Stimulated activated CD8-positive, alpha-beta memory T cell treated with anti-CD3 and anti-CD28 coated beads, Interleukin-4, amount 100 ng/mL, for 4 hours (primary cell): Measurements from ENCODE around the gene NTN1.

Experiments used
- DNase-seq, 2 donors: peaks; one replicate each; pipeline ENCODE4 v3.0.0-alpha.2; 2020; ENCODE audit warnings: low read depth in 2 of 2, low spot score in 1 of 2

NTN1 gene

DNA sequence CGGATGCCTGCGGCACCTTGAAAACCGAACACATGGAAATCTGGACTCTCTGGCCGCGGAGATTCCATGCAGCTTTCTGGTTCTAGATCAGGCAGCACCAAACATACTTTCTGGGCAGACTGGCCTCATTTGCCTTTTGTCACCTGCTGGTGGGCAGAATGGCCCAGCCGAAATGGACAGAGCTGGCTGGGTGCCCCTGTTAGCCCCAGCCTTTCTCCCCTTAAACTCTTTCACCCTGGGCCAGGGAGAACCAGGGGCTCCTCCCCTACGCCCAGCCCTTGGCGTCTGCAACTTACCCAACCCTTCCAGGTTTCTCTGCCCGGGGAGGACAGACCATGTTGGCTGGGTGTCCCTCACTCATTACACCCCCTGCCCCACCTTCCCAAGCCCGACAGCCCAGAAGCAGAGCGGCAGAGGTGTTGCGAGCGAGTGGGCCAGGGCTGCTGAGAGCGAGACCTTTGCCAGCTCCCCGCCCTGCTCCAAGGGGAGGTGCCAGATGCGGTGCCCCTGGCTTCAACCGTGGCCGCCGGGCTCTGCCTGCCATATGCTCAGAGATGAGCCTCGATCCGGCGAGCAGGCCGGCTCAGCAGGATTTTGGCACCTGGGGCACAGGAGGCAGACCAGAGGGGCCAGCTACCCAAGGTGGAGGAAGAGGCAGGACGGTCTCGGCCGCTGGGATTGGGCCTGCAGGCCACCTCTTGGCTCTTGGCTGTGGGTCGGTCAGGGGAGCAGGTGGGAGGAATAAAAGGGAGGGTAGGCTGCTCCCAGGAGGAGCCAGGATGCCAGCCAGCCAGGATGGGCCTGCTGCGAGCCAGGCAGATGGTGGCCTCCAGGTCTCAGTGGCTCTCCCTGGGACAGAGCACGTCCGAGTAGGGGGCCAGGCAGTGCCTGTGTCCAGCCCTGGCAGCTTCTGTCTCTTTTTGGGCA is 191.3 kb downstream of the NTN1 start:
- DNase-seq = no peak

DNA sequence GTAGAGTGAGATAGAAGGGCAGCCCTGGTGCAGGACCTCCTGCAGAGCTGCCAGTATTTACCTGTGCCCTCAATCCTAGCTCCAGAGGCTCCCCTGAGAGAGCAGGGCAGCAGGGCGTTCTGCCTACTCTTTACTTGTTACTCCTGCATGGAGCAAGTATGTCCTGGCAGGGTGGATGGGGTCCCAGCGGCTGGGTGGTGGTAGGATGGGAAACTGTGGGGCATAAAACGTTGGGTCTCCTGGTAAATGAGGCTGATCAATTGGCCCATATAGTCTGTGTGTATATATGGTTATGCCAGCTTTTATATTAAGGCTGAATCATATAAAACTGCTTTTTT is 192.0 kb downstream of the NTN1 start:
- DNase-seq = no peak

DNA sequence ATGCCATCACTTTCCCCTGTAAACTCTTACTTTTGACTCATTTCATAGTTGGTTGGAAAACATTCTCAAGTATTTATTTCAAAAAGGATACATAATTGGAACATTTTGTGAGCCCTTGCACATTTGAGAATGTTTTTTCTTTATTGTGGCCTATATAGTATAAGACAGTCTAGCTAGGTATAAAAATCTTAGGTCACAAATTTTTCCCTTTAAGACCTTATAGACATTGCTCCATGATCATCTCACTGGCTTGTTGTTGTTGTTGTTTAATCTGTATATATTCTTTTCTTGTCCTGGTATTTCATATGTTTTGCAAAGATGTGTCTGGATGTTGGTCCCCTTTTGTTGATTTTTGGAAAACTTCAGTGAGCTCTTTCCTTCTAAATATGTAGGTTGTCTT is 194.2 kb downstream of the NTN1 start:
- no peak for DNase-seq

DNA sequence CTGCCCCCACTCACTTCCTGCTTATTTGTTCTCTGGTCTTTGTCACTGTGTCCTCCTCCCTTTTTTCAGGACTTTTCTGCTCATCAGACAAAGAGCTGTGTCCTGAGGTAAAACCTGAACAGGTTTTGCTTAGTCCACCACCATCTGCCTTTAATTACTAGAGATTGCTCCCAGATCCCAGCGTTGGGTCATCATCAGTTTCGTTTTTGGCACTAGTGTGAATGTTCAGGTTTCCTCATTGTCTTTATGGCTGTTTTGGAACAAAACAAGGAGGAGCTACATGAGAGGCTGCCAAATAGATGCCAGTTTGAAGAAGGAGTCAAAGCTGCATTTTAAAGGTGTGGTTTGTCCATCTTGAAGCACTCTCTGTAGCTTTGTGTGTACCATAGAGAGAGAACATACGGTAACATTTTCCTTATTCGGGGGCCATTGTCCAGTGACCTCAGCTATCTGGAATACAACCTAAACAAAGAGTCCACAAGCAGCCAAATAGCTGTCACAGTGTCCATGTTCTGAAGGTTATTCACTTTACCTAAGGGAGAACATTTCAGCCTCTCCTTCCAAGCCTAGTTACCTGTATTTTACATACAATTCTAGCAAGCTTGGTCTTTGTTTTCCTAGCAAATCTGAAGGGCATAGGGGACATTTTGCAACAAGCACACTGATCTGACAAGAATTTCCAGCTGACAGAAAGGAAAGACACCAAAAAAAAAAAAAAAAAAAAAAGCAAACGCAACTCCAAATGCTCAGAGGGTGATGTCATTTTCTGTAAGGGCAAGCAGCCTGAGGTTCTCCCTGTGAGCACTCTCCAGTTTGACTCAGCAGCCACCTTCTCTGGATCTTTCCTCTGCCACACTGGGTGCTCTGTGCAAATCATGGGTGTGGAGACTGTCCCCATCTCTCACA is 196.1 kb downstream of the NTN1 start:
- no peak for DNase-seq

DNA sequence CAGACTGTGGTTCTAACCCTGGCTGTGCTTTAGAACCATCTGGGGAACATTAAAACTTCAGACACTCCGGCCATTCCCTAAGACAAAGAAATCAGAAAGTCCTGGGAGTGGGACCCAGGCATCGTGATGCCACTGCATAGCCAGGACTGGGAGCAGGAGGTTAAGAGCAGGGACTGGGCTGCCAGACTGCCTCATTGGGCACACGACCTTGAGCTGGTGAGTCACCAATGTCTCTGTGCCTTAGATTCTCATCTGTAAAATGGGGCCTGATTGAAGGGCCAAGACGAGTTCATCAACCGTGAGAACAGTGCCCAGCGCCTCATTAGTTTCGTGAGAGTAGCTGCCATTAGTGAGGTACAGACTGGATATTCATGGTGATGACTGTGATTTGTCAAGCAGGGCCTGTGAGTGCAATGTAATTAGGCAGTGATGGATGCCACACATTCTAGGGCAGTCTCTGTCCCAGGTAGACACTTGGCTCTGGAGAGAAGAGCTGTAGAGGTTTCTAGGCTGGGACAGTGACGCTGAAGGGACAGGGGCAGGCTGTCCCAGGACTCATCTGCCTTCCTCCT is 196.8 kb downstream of the NTN1 start:
- no peak for DNase-seq

DNA sequence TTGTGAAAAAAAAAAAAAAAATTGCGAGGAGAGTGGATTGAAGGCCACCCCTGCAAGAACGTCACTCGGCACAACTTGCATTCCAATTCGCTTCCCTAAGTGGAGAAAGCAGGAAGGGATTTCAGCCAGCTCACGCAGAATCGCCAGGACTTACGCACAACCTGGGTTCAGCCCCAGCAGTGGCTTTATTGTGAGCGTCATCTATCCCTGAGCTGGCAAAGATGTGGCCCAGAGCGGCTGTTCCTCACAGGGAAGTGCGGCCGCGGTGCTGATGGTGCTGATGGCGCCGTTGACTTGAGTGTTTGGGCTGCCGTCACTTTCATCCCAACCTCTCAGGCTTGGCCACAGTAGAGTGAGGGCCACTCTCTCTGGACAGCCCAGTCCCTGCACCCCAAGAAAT is 197.6 kb downstream of the NTN1 start:
- DNase-seq = no peak

DNA sequence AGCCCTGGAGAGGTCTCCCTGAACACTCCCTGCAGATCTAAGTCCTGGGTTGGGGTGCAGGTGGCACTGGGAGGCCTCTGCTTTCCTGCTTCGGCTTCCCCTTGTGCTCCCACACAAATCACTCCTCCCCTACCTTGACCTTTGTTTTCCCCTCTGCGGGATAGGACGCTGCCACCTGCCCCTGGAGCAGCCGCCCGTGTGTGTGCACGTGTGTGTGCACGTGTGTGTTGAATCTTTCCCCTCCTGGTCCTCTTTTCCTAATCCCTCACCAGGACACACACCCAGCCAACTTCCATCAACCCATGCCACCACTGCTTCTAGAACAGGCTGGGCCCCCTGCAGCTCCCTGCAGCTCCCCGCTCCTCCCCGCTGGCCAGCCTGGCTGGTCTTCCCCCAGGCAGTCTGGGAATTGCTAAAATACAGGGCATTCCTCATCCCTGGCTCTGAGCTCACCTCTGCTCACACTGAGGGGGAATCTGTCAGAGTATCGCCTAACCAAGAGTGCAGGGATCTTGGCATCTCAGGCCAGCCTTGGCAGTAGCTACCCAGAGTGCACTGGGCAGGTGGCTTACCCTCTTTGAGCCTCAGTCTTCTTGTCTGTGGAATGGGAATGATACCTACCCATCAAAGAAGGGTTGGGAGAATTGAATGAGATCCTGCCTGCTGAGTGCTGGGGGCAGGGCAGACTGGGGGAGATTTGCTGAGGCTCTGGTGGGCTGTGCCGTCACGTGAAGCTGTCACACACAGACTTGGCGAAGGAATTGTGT is 198.5 kb downstream of the NTN1 start:
- DNase-seq = no peak

DNA sequence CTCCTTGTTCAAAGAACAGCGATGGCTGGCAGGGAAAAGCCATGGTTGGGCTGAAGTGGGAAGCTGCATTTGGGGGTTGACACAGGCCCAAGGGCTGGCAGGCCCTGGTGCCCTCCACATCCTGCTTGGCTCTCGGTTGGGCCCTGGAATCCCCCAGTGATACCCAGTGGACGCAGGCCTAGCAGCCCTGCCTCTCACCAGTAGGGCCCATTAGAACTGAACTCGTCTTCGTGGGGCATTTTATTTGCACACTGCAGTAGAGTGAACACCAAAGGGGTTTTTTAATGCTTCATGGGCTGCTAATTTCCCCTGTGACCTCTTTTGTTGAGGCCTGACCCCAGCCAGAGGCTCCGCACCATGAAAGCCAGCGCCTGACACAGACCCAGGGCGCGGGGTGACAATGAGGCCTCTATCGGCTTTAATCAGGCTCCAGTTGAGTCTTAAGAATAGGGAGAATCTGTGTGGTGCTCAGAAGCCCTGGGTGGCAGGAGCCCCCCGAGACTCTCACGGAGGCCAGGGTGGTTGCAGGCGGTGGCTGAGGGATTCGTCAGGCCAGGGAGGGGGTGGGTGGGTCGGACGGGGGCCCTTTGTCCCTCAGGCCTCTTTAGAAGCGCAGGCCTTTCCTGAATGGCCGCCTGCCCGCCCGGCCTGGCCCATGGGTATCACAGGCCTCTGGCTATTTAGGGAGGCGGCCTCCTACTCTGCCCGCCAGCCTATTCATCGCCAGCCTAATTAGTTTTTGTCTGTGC is 199.3 kb downstream of the NTN1 start:
- no peak for DNase-seq

DNA sequence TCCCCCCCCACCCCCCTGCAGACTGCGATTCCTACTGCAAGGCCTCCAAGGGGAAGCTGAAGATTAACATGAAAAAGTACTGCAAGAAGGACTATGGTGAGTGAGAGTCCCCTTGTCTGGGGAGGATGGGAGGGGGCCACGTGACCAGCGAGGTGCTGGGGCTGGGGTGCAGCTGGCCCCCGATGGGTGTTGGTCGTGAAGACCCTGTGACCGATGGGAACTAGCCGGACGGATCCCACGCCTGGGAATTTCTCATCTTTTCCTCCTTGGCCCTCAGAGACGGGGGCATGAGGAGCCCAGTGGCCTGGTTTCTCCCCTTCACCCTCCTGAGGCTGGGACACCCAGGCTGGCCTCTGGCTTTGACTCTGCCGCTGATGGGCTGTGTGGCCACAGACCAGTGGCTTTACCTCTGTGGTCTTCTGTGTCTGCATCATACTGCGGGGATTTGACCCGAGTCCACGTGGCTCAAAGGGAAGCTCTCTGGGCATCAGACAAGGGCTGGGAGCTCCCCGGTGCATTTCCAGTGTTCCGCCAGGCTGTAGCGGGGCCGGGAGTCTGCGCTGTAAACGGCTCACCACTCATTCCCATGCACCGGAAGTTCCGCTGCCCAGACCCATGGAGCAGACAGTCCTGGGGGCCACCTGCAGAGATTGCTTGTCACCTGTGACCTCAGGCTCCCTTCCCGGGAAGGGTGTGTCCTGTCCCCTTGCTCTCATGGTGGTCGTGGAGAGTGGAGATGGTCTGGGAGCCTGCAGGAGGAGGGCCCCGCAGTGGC is 200.0 kb downstream of the NTN1 start:
- DNase-seq = no peak

DNA sequence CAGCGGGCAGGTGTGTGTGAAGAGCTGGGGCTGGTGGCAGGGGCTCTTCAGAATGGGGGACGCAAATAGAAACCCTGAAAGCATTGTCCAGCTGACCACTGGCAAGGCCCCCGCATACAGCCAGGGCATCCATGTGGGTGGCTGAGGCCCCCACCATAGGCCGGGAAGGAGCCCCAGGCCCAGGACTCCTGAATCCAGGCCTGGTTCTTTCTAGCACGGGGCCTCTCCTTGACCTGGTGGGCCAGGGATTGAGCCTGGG is 200.5 kb downstream of the NTN1 start:
- no peak for DNase-seq

DNA sequence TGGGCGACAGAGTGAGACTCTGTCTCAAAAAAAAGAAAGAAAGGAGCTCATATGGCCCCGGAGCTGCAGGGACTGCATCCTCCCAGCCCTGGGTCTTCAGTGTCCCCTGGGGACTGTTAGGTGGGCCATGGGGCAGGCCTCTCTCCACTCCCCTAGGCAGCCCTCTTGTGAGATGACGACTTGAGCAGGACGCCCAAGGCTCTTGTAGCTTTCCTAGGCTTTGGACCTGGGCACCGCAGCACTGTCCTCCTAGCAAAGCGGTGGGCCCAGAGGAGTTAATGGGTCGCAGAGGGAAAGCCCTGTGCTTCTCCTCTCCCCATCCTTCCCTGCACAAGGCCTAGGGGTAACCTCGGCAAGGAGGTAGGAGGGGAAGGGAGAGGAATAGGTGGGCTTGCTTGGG is 202.2 kb downstream of the NTN1 start:
- DNase-seq = no peak

DNA sequence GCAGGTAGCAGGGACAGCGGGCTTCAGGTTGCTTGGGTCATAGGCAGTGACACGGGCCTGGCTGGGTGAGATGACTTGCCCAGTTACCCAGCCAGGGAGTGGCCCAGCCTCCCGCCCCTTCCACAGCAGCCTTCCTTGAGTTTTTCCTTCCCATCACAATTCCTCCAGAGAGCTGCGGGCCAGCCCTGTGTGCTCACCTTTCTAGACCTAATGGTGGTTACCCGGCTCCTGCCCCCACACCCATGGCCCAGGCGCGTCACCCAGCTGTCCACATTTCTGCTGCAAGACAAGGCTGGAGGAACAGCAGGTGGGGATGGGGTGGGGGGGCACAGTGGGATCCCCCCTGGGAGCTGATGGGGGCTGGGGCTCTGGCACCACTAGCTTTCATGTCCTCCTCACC is 203.2 kb downstream of the NTN1 start:
- no peak for DNase-seq

DNA sequence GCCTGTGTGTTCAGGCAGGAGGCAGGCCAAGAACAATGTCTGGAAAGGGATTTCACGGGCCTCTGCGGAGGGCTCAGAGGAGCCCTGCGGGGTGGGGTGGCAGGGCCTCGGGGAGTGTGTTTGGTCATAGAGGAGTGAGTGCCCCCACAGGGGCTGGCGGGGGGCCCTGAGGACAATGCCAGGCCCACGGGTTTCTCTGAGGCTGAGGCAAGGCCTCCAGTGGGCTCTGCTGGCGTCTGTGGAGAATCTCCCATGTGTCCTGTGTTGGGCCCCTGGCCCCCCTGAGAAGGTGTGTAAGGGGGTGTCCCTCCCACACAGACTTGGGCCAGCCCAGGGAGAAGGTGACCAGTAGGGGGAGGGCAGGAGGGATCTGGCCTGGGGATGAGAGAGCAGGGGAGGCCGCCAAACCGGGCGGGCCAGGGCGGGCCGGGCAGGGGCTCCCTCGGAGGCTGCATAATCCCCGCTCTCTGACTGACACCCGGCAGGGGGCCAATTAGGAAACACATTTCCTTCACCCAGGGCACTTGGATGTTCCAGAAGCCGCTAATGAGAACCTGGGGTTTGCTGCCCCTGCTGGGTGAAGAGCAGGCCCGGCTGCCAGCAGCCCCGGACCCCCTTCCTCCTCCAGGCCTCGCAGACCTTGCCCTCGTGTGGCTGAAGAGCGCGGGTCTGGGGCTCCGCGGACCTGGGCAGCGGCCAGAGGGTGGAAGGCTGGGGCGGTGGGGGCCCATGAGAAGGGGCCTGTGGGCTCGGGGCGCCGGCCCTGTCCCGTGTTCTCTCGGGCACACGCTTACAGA is 204.2 kb downstream of the NTN1 start:
- DNase-seq = no peak

DNA sequence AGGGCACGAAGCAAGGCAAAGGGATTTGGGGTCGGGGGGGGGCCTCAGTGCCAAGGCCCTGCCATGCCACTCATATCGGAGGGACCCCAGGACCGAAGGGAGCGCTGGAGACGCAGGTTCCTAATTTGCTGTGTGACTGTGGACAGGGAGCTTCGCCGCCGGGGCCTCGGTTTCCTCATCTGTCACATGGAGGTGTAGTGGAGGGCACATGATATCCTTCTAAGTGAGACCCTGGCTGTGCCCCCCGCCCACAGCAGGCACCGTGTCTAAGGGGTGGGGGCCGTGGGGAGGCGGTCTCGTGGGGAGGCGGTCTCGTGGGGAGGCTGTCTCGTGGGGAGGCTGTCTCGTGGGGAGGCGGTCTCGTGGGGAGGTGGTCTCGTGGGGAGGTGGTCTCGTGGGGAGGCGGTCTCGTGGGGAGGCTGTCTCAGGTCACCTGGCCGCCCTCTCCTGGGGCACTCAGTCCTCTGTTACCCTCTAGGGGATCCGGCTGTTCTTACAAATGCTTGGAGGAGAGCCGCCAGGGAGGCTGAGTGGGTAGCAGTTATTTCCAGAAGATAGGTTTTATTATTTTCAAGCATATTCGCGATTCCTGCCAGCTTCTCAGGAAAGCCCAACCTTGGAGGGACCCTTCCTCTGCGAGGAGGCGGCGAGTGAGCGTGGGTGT is 205.0 kb downstream of the NTN1 start:
- no peak for DNase-seq

DNA sequence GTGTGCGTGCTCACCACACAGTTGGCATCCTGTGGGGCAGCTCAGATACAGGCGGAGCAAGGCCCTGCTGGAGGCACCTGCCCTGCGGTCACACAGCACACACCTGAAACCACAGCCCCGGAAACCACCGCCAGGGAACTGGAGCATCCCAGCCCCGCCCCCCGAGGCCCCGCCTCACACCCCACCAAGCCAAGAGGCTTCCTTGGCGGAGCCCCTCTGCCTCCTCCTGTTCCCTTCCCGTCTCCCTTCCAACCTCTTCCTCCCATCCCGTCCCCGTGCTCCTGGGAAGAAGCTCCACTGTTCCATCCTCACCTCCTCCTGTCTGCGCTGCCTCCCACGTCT is 205.5 kb downstream of the NTN1 start:
- DNase-seq = no peak

DNA sequence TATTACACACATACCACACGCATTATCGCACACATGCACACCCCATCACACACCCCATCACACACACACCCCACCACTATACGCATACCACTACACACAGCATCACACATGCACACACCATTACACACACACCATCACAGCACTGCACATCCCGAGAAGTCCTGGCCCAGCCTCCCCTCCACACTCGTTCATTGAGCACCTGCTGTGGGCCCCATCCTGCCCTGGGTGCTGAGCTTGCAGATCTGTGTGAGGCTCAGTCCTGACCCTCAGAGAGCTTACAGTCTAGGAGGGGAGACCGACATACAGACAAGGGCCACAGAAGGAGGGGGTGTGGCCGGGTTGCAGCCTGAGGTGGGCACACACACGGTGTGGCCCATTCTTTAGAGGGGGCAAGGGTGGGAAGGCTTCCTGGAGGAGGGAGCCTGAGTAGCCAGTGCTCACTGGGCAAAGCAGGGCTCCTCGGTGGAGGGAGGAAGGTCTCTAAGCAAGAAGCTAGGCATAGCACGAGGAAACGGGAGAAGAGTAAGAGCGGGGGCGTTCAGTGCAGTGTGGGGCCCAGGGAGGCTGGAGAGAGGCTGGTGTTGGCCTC is 206.6 kb downstream of the NTN1 start:
- no peak for DNase-seq

DNA sequence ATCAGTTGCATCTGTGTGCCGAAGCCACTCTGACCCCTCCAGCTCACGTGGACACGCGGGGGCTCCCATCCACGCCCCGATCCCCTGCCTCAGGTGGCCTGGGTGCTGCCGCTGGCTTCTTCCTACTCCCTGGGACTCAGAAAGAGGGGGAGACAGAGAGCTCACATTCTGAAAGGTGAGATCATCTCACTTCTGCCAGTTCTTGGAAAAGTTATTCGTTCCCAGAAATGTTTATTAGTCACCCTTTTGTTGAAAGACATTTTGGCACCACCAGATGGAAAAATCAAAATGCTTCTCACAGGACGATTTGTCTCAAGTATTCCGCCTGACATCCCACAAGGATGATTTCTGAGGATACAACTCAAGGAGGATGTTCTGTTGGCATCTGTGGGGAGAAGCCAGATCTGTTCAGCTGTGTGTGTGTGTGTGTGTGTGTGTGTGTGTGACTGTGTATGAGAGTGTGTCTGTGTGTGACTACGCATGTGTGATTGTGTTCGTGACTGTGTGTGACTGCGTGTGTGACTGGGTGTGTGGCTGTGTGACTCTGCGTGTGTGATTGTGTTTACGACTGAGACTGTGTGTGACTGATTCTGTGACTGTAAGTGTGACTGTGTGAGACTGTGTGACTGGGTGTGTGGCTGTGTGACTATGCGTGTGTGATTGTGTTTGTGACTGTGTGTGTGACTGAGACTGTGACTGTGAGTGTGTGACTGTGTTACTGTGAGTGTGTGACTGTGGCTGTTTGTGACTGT is 207.3 kb downstream of the NTN1 start:
- no peak for DNase-seq
